BLaER1 (cell line): ENCODE measurements around the gene NUDT11.
"Not testable (repeated sequence)": the region's sequence is repeated elsewhere in the genome, so short reads cannot be mapped to it uniquely, and the experiment has no call there.

Experiments
- H3K27ac ChIP-seq: shearing (Covaris generic); formaldehyde crosslinking; 2 replicates; pipeline ENCODE4 v1.8.1; 2022
- H3K27me3 ChIP-seq: shearing (Covaris generic); formaldehyde crosslinking; 2 replicates; pipeline ENCODE4 v1.8.1; 2022
- H3K36me3 ChIP-seq: shearing (Covaris generic); formaldehyde crosslinking; 2 replicates; pipeline ENCODE4 v1.8.1; 2022
- H3K4me1 ChIP-seq: shearing (Covaris generic); formaldehyde crosslinking; 2 replicates; pipeline ENCODE4 v1.8.1; 2022
- H3K4me2 ChIP-seq: shearing (Covaris generic); formaldehyde crosslinking; 2 replicates; pipeline ENCODE4 v1.8.1; 2022
- H3K4me3 ChIP-seq: shearing (Covaris generic); formaldehyde crosslinking; 2 replicates; pipeline ENCODE4 v1.8.1; 2022
- H3K9ac ChIP-seq: shearing (Covaris generic); formaldehyde crosslinking; 2 replicates; pipeline ENCODE4 v1.8.1; 2022
- H3K9me3 ChIP-seq: shearing (Covaris generic); formaldehyde crosslinking; 2 replicates; pipeline ENCODE4 v1.8.1; 2022
- H4K20me1 ChIP-seq: shearing (Covaris generic); formaldehyde crosslinking; 2 replicates; pipeline ENCODE4 v1.8.1; 2022
- Cebpa-rat ChIP-seq: shearing (Covaris generic); IDR thresholded peaks from 2 replicates; pipeline ENCODE4 v1.8.1; 2022

The NUDT11 gene

DNA sequence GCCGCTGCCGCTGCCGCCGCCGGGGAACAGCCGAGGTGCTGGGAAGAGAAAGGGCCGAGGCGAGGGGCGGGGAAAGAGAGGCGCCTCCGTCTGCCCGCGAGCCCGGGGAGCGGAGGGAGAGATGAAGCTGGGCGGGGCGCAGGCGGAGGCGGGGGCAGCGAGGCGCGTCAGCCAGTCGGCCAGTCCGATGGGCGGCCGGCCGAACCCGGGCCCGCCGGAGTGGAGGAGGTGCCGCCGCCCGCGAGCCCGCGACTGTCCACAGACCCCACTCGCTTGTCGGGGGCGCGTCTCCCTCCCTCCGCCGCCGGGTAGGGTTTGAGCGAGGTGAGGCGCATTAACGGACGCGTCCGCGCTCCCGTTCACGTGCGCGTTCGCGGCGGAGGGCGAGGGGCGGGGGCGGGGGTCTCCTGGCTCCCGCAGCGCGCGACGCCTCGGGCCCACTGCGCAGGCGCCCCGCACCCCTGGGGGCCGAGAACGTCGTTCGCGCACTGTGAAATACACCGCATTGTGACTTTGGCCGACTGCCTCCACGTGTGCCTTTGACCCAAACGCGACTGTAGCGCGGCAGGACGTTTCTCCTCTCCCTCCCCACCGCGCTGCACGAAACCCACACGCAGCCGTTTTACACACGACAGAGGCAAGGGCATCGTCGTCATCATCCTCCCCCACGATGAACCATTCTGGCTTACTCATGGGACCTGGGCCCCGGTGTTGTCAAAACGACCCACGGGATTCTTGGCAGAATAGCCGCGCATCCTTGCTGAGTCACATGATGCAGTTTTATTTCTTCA, at the start of gene NUDT11:
Gene NUDT11, minus strand, starts transcription at position 92 of the 791 bp plus-strand sequence. CDS start 148 bp downstream, outside the sequence.
- Histone ChIP-seq H3K4me3 (peak within 1 kb of the TSS; percentile 71), H3K36me3 (no peaks in the 10 kb centered on the region), H3K9ac (peak within 1 kb of the TSS; percentile 80), H3K4me1 (peaks cover 22% of the 10 kb centered on the region), H3K9me3 (peaks cover 15% of the 10 kb centered on the region), H3K27me3 (peaks cover 30% of the 10 kb centered on the region), H3K4me2 (peak within 1 kb of the TSS; percentile 76), H3K27ac (peak within 1 kb of the TSS; percentile 77), H4K20me1 (peaks cover 25% of the 10 kb centered on the region)
- no peak for TF ChIP-seq Cebpa-rat

DNA sequence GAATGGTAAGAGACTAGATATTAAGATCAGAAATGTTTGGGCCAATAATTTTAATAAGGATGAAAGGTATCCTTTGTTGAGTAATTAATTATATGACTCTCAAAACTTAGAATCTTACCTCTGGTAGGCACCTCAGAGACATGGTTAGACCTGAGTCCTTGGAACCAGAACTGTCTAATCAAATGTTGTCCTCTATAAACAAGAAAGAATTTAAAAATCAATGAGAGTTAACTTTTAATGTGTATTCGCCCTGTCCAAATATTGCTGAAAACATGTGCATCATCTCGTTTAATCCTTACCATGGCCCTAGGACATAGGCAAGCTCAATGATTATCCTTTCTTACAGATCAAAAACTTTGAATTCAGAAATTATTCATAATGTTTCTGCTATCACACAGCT, 24.0 kb upstream of the NUDT11 start:
- peaks cover 52% of the 10 kb centered on the region for H3K27me3 ChIP-seq
- peaks cover 6% of the 10 kb centered on the region; the same call in 1 of the 2 replicates for H3K9me3 ChIP-seq
- no peak overlapping the region for H3K27ac ChIP-seq
- TF ChIP-seq Cebpa-rat = no peak
- H4K20me1 ChIP-seq = no peaks in the 10 kb centered on the region; the same call in 1 of the 2 replicates
- no peak overlapping the region for H3K4me3 ChIP-seq
- no peaks in the 10 kb centered on the region for H3K4me1 ChIP-seq
- H3K4me2 ChIP-seq = no peak overlapping the region
- H3K9ac ChIP-seq = no peak overlapping the region
- no peaks in the 10 kb centered on the region for H3K36me3 ChIP-seq

DNA sequence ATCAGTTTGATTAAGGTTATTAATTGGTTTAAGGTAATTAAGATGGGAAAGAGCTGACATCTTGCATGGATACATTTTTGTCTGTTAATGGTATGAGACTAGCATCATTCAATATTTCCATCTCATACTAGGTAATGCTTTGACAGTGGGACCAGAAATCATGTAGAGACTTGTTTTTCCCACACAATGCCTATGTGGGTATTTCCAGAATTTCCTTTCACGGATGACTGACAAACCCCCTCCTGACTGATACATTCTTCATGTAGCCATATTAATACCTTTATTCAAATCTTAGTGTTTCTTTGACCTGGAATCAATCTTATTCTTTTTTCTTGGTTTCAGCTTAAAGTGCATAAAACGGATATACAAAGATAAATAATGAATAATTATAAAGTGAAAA, 22.7 kb upstream of the NUDT11 start:
- not testable (repeated sequence) for H3K4me3 ChIP-seq, H3K9me3 ChIP-seq, H3K4me2 ChIP-seq

DNA sequence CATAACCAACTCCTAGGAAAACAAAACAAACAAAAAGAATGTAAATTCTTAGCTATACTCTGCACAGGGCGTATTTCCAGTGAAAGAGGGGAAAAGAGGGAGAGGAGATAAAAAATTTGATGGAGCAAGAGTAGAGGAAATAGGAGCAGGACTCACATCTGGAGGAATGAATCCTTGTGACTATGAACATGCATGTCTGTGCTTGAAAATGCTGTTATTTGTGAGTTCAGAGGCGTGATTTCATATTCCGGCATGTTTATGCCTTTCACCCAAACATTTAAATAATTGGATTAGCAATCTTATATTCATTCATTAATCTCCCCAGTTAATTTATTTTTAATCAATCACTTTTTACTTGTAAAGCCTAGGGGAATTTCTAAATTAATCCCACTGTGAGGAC, 11.2 kb upstream of the NUDT11 start:
- no peak overlapping the region for H3K9ac ChIP-seq
- peaks cover 66% of the 10 kb centered on the region for H3K27me3 ChIP-seq
- no peaks in the 10 kb centered on the region for H3K4me1 ChIP-seq
- peaks cover 5% of the 10 kb centered on the region; the same call in 1 of the 2 replicates for H3K9me3 ChIP-seq
- H3K4me3 ChIP-seq = no peak overlapping the region
- H4K20me1 ChIP-seq = no peaks in the 10 kb centered on the region
- no peak for TF ChIP-seq Cebpa-rat
- H3K27ac ChIP-seq = no peak overlapping the region
- no peak overlapping the region for H3K4me2 ChIP-seq
- H3K36me3 ChIP-seq = no peaks in the 10 kb centered on the region

More for the DNA sequence above, 22.7 kb upstream of the NUDT11 start:
- H3K27ac ChIP-seq, H4K20me1 ChIP-seq, H3K36me3 ChIP-seq, H3K9ac ChIP-seq, H3K4me1 ChIP-seq: not testable (repeated sequence)
- peaks cover 39% of the 10 kb centered on the region for H3K27me3 ChIP-seq

DNA sequence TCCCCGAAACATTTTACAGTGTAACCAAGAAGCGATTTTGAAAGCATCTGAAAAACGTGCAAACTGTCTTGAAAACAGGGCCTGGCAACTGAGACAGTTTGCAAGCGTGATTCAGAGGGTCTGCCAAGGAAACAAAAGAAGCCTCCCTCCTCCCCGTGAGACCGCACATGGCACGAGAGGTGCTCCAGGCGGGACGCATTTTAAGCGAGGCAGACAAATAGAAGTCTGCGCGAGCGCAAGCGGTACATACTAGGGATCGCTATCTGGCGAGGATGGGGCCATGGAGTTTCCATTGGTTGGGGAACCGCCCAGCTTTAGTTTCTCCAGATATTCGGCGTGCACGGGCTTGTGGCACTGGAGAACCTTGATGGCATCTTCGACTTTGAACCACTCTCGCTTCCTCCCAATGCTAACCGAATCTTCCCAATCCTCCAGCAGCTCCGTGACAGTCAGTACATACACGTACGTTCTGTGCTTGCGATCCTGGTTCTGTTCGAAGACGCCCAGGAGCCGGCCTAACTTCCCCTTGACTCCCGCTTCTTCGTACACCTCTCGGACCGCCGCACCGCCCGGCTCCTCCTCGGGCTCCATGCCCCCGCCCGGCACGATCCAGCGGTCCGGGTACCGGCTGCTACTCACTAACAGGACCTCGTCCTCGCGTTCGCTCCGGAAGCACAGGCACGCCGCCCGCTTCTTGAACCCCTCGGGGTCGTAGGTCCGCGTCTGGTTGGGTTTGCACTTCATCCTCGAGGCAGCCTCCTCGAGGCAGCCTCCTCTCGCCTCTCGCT, 497 bp downstream of the NUDT11 start:
- H4K20me1 ChIP-seq = peaks cover 33% of the 10 kb centered on the region
- peak overlapping the region; percentile 80 for H3K9ac ChIP-seq
- H3K36me3 ChIP-seq = not testable (repeated sequence)
- H3K27ac ChIP-seq = peak overlapping the region; percentile 77
- peak overlapping the region; percentile 71 for H3K4me3 ChIP-seq
- peak overlapping the region; percentile 36 for H3K4me2 ChIP-seq
- H3K9me3 ChIP-seq = peaks cover 15% of the 10 kb centered on the region
- peaks cover 31% of the 10 kb centered on the region for H3K27me3 ChIP-seq
- peaks cover 24% of the 10 kb centered on the region for H3K4me1 ChIP-seq

DNA sequence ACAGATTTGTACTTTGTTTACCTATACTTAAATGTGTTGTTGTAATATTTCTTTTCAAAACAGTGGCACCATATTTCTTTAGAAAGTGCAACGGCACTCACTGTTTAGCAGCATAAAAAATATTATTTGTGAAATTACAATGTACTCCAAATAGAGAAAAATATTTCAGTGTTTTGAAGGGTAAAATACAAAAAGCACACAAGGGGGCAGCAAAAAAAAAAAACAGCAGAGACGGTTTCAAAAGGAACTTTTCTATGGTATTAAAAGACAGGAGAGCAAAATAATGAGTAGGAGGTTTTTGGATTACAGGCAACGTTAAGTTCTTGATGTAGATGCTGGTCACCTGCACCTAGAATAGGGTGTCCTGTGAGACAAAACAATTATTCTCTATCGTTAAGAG, 2.0 kb downstream of the NUDT11 start:
- Histone ChIP-seq H3K4me1 (peaks cover 24% of the 10 kb centered on the region), H3K9ac (peak overlapping the region; percentile 60; the same call in 1 of the 2 replicates), H3K4me3 (peak overlapping the region; percentile 71), H3K9me3 (peaks cover 15% of the 10 kb centered on the region), H3K36me3 (no peaks in the 10 kb centered on the region), H3K27me3 (peaks cover 33% of the 10 kb centered on the region), H4K20me1 (peaks cover 39% of the 10 kb centered on the region), H3K27ac (no peak overlapping the region), H3K4me2 (peak overlapping the region; percentile 76)
- no peak for TF ChIP-seq Cebpa-rat

DNA sequence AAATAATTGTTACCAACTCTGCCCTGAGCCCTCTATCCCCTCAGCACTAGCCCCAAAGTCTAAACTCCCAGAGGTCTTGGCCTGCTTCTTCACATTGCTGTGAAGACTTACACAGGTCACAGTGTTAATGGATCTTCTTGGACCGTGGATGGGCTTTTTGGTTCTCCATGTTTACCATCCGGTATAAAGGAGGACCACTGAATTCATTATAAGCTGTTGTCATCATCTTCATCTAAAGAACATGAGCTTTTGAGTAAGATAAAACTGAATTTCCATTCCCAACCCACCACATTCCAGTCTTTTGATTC, 8.5 kb downstream of the NUDT11 start:
- Histone ChIP-seq H3K4me2 (no peak overlapping the region), H3K27me3 (peaks cover 68% of the 10 kb centered on the region), H3K9ac (no peak overlapping the region)

DNA sequence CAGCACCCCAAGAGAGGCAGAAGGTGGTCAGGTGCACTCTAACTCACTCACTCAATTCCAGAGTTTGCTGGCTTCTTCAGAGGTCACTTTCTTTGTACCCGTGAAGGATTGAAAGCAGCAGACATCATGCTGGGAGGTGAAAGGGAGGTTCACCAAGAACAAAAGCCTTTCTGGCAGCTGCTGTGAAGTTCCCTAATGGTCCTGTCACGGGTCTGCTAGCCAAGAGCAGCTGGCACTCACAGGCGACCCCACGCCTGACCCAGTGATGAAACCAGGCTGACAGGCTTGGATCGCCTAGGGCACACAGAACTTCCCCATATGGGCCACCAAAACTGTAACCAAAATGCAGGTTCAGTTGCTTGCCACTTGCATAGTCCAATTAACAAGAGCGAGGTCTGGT, 11.8 kb downstream of the NUDT11 start:
- Histone ChIP-seq H3K4me2 (no peak overlapping the region), H3K9me3 (peaks cover 6% of the 10 kb centered on the region), H3K27ac (no peak overlapping the region), H3K4me1 (no peaks in the 10 kb centered on the region), H3K9ac (no peak overlapping the region), H3K27me3 (peaks cover 70% of the 10 kb centered on the region), H3K4me3 (no peak overlapping the region), H3K36me3 (no peaks in the 10 kb centered on the region), H4K20me1 (peaks cover 23% of the 10 kb centered on the region)
- TF ChIP-seq Cebpa-rat = no peak

More for the DNA sequence above, 8.5 kb downstream of the NUDT11 start:
- no peaks in the 10 kb centered on the region for H3K9me3 ChIP-seq
- H3K4me3 ChIP-seq = no peak overlapping the region
- no peak overlapping the region for H3K27ac ChIP-seq
- peaks cover 14% of the 10 kb centered on the region for H3K4me1 ChIP-seq
- H4K20me1 ChIP-seq = peaks cover 49% of the 10 kb centered on the region
- TF ChIP-seq Cebpa-rat = no peak
- H3K36me3 ChIP-seq = no peaks in the 10 kb centered on the region

DNA sequence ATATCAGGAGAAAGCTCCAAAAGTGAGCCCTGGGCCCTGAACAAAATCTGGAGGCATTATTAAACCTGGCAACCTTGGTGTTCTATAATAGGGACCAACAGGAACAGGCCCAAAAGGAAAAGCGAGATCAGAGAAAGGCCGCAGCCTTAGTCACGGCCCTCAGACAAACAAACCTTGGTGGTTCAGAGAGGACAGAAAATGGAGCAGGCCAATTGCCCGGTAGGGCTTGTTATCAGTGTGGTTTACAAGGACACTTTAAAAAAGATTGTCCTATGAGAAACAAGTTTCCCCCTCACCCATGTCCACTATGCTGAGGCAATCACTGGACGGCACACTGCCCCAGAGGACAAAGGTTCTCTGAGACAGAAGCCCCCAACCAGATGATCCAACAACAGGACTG, 14.0 kb downstream of the NUDT11 start:
- not testable (repeated sequence) for H3K9ac ChIP-seq, H3K36me3 ChIP-seq, H3K4me2 ChIP-seq, H3K4me3 ChIP-seq, H3K27ac ChIP-seq, H3K4me1 ChIP-seq
- Histone ChIP-seq H4K20me1 (peaks cover 18% of the 10 kb centered on the region), H3K27me3 (peaks cover 73% of the 10 kb centered on the region), H3K9me3 (peaks cover 16% of the 10 kb centered on the region)

DNA sequence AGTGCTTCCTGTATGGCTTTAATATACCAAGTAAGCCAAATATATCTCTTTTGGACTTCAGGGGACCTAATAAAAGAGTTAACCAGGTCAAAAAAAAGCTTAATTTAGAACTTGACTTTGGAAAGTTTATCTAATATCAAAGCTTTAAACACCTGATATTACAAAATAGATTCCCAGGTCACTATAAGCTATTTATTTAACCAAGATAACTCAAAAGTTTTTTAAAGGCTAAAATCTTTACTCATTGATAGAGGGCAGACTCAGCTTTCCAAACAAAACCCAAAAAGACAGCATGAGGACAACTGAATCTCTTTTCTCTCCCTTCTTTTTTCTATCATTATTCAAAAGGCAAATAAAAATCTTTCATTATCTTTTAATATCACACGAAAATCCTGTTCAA, 19.5 kb downstream of the NUDT11 start:
- Histone ChIP-seq H3K4me1 (no peaks in the 10 kb centered on the region), H3K9me3 (peaks cover 16% of the 10 kb centered on the region), H3K27me3 (peaks cover 73% of the 10 kb centered on the region), H3K36me3 (no peaks in the 10 kb centered on the region), H3K9ac (no peak overlapping the region), H3K4me2 (no peak overlapping the region), H3K27ac (no peak overlapping the region), H4K20me1 (0 out of 2 replicates have a peak, but pooled peaks cover 5% of the 10 kb centered on the region), H3K4me3 (no peak overlapping the region)
- TF ChIP-seq Cebpa-rat = no peak
